ENCODE measurements around the gene PRDM16.

PRDM16 gene

GRCh38 chr1:3433596-3434320 lies 364.8 kb downstream of the PRDM16 start:
- in situ Hi-C loops (cut with MboI; ENCODE audit: low sequenced_read_pairs, unreplicated experiment) = no loop called here
- no peak for DNase-seq (ENCODE audit: low spot score)
- TF ChIP-seq CTCF (IDR thresholded peaks at IDR 0.05; ENCODE audit: borderline replicate concordance, control extremely low read depth, extremely low read depth, insufficient read depth, missing control alignments) = no peak

GRCh38 chr1:3434406-3435110 lies 365.6 kb downstream of the PRDM16 start:
- TF ChIP-seq CTCF (IDR thresholded peaks at IDR 0.05; ENCODE audit: borderline replicate concordance, control extremely low read depth, extremely low read depth, insufficient read depth, missing control alignments) = no peak
- in situ Hi-C loops (cut with MboI; ENCODE audit: low sequenced_read_pairs, unreplicated experiment) = no loop called here
- no peak for DNase-seq (ENCODE audit: low spot score)

- no peak for DNase-seq (ENCODE audit: low spot score)
- in situ Hi-C loops (cut with MboI; ENCODE audit: low sequenced_read_pairs, unreplicated experiment) = no loop called here
- TF ChIP-seq CTCF (IDR thresholded peaks at IDR 0.05; ENCODE audit: borderline replicate concordance, control extremely low read depth, extremely low read depth, insufficient read depth, missing control alignments) = no peak
These were observed 366.7 kb downstream of the PRDM16 start for GRCh38 chr1:3435666-3436065.

- no peak for TF ChIP-seq CTCF (IDR thresholded peaks at IDR 0.05; ENCODE audit: borderline replicate concordance, control extremely low read depth, extremely low read depth, insufficient read depth, missing control alignments)
- DNase-seq (ENCODE audit: low spot score) = no peak
- in situ Hi-C loops (cut with MboI; ENCODE audit: low sequenced_read_pairs, unreplicated experiment) = no loop called here
These were observed 367.4 kb downstream of the PRDM16 start for GRCh38 chr1:3436451-3436850.

GRCh38 chr1:3436901-3437300 lies 367.9 kb downstream of the PRDM16 start:
- in situ Hi-C loops (cut with MboI; ENCODE audit: low sequenced_read_pairs, unreplicated experiment) = no loop called here
- no peak for DNase-seq (ENCODE audit: low spot score)
- no peak for TF ChIP-seq CTCF (IDR thresholded peaks at IDR 0.05; ENCODE audit: borderline replicate concordance, control extremely low read depth, extremely low read depth, insufficient read depth, missing control alignments)

- in situ Hi-C loops (cut with MboI; ENCODE audit: low sequenced_read_pairs, unreplicated experiment) = no loop called here
- no peak for DNase-seq (ENCODE audit: low spot score)
- TF ChIP-seq CTCF (IDR thresholded peaks at IDR 0.05; ENCODE audit: borderline replicate concordance, control extremely low read depth, extremely low read depth, insufficient read depth, missing control alignments) = no peak
These were observed 369.7 kb downstream of the PRDM16 start for GRCh38 chr1:3438661-3439180.
